ENCODE data around the gene CLASP1. TPM values are rescaled to one million over a fixed set of nuclear protein-coding genes. Genes with fewer than 3 reads are reported as not detected.

CLASP1 gene
- total and polyA plus RNA-seq, 2 of the 8 experiments (the other 6 are each of a cell fraction or from before 2014, with no cell fraction given) = 7.3 to 53.9 TPM

DNA sequence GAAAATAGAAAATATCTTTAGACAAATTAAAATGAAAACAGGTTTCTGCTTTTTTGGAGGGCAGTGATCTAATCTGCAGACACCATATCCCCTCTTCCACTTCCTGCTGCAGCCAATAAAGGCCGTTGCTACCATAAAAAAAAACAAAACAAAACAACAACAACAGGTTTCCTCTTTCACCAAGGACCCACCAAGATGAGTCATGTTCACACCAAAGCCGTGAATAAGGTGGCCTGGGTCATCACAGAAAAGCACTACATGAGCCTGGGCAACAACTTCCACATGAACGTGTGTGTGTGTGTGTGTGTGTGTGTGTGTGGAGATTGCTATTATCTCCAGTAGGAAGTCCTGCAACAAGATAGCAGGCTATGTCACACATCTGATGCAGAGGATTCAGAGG is 339.5 kb downstream of the CLASP1 start:
- no peaks in the 10 kb centered on the region for H3K9me3 ChIP-seq (ENCODE audit: insufficient read depth in 2 of 2, low read depth in 1 of 2, low read length in 1 of 2)

More for the DNA sequence above, 339.5 kb downstream of the CLASP1 start:
- H2BK5ac ChIP-seq (ENCODE audit: low read depth, low read length) = no peak overlapping the region
- POLR2A ChIA-PET (ENCODE audit: partially characterized antibody) = no interaction called here
- no peak overlapping the region for H4K91ac ChIP-seq (replicated peaks; ENCODE audit: insufficient read length, low read length)
- H2AK5ac ChIP-seq (ENCODE audit: low read depth, low read length) = no peak overlapping the region
- no peak overlapping the region for H2BK120ac ChIP-seq (replicated peaks; ENCODE audit: low read depth, low read length)
- H3K4ac ChIP-seq (replicated peaks; ENCODE audit: insufficient read length, low read depth, low read length) = no peak overlapping the region
- H2BK20ac ChIP-seq (ENCODE audit: low read length) = no peak overlapping the region
- H3K18ac ChIP-seq (ENCODE audit: extremely low read depth, low read length) = no peak overlapping the region
- no peak overlapping the region for H3K56ac ChIP-seq (replicated peaks; ENCODE audit: insufficient read length, low read depth, low read length)
- DNase-seq (ENCODE audit: low read depth in 1 of 2, low spot score in 2 of 2) (no peak), FAIRE-seq (no peak)
- no peak overlapping the region for H3K9ac ChIP-seq (replicated peaks in 1 of 4; ENCODE audit: extremely low read depth in 1 of 4, low read depth in 3 of 4, low read length in 3 of 4)
- H3K14ac ChIP-seq (ENCODE audit: insufficient read length) = no peak overlapping the region
- H3K36me3 ChIP-seq (ENCODE audit: control insufficient read depth in 2 of 4, insufficient read depth in 4 of 4, low read length in 3 of 4) = no peaks in the 10 kb centered on the region
- H4K8ac ChIP-seq (ENCODE audit: extremely low read depth, insufficient read depth, low read length) = no peak overlapping the region
- WGBS, 2 experiments (ENCODE audit: extremely low coverage in 1 of 2, insufficient coverage in 1 of 2, insufficient read length in 1 of 2, insufficient replicate concordance in 2 of 2, low coverage in 1 of 2, low lambda C conversion rate in 2 of 2, missing lambda C conversion rate in 1 of 2) = 84% methylated on average over 3 of the region's 3 CpGs; no CpG with 5 or more reads in 1 of the 2 experiments
- no peaks in the 10 kb centered on the region for H3K79me2 ChIP-seq (ENCODE audit: control insufficient read depth in 1 of 2, insufficient read depth in 2 of 2, low read length in 2 of 2)
- no peak overlapping the region for H3K23ac ChIP-seq (ENCODE audit: insufficient read length)
- no peaks in the 10 kb centered on the region for H3K27me3 ChIP-seq (replicated peaks in 1 of 4; ENCODE audit: control insufficient read depth in 3 of 4, extremely low read depth in 1 of 4, insufficient read depth in 3 of 4, low read length in 3 of 4)
- H2AFZ ChIP-seq (ENCODE audit: low read length) = no peak overlapping the region
- no peak for TF ChIP-seq HDAC6 (IDR thresholded peaks at IDR 0.05; ENCODE audit: low read depth, low read length)
- no peak for TF ChIP-seq CHD1 (IDR thresholded peaks at IDR 0.05; ENCODE audit: low read depth, low read length)
- TF ChIP-seq TAF7 (optimal IDR thresholded peaks at IDR 0.05; ENCODE audit: borderline replicate concordance, low read depth, low read length) = no peak
- no peak for TF ChIP-seq TAF1 (IDR thresholded peaks at IDR 0.05; ENCODE audit: low read depth, low read length)
- H3K4me3 ChIP-seq (ENCODE audit: extremely low read depth in 1 of 4, insufficient read depth in 2 of 4, low read depth in 3 of 4, low read length in 4 of 4) = no peak overlapping the region
- no peaks in the 10 kb centered on the region for H3K4me1 ChIP-seq (replicated peaks in 1 of 4; ENCODE audit: control insufficient read depth in 3 of 4, insufficient read depth in 4 of 4, low read length in 3 of 4)
- no peaks in the 10 kb centered on the region; the same call in 1 of the 2 replicates for H3K23me2 ChIP-seq (ENCODE audit: low read depth, low read length)
- H3K27ac ChIP-seq (ENCODE audit: low read depth, low read length) = no peak overlapping the region
- H3K4me2 ChIP-seq (ENCODE audit: insufficient read depth in 1 of 2, low read depth in 2 of 2, low read length in 2 of 2) = no peak overlapping the region
- H3K79me1 ChIP-seq (ENCODE audit: low read depth, low read length) = no peaks in the 10 kb centered on the region
- H4K20me1 ChIP-seq (replicated peaks in 1 of 2; ENCODE audit: control insufficient read depth in 1 of 2, insufficient read depth in 2 of 2, low read length in 2 of 2) = no peaks in the 10 kb centered on the region
- H2BK15ac ChIP-seq (ENCODE audit: low read length) = no peak overlapping the region
- no peak overlapping the region for H2BK12ac ChIP-seq (ENCODE audit: low read depth, low read length)
- CTCF ChIA-PET (ENCODE audit: partially characterized antibody) = no interaction called here
- no peak overlapping the region for H4K5ac ChIP-seq (ENCODE audit: insufficient read length, low read depth, low read length)

All from H1 (cell line).